HG02943 (cell line): ENCODE measurements around the gene DNASE2B.

Experiments used
- ATAC-seq: cut with Tn5 transposase; IDR thresholded peaks from one replicate; pipeline ENCODE4 v1.9.1; 2021; ENCODE audit warnings: mild to moderate bottlenecking, low read depth, moderate library complexity; ENCODE audit not compliant: unreplicated experiment

Gene DNASE2B

GRCh38 chr1:84398175-84399155, at the start of gene DNASE2B:
TSS of gene DNASE2B (plus strand) at chr1:84398484. CDS start at chr1:84398565, 81 bp downstream.
- no peak for ATAC-seq

GRCh38 chr1:84348759-84349158, 49.5 kb upstream of the DNASE2B start:
- no peak for ATAC-seq

- ATAC-seq = no peak
Measured at GRCh38 chr1:84350104-84350503, 48.2 kb upstream of the DNASE2B start.

- no peak for ATAC-seq
Measured at GRCh38 chr1:84350550-84350949, 47.7 kb upstream of the DNASE2B start.

- no peak for ATAC-seq
Measured at GRCh38 chr1:84352298-84353106, 45.8 kb upstream of the DNASE2B start.

- ATAC-seq = no peak
Measured at GRCh38 chr1:84353695-84354094, 44.6 kb upstream of the DNASE2B start.

GRCh38 chr1:84355556-84355955, 42.7 kb upstream of the DNASE2B start:
- ATAC-seq = no peak

- ATAC-seq = no peak
Measured at GRCh38 chr1:84356881-84357280, 41.4 kb upstream of the DNASE2B start.

- ATAC-seq = no peak
Measured at GRCh38 chr1:84358695-84359094, 39.6 kb upstream of the DNASE2B start.

GRCh38 chr1:84360316-84360715, 38.0 kb upstream of the DNASE2B start:
- ATAC-seq = no peak

GRCh38 chr1:84361796-84362195, 36.5 kb upstream of the DNASE2B start:
- no peak for ATAC-seq

- no peak for ATAC-seq
Measured at GRCh38 chr1:84363019-84363418, 35.3 kb upstream of the DNASE2B start.

GRCh38 chr1:84363622-84364021, 34.7 kb upstream of the DNASE2B start:
- ATAC-seq = no peak

- no peak for ATAC-seq
Measured at GRCh38 chr1:84365225-84366221, 32.8 kb upstream of the DNASE2B start.

GRCh38 chr1:84366786-84367185, 31.5 kb upstream of the DNASE2B start:
- no peak for ATAC-seq

GRCh38 chr1:84367219-84367618, 31.1 kb upstream of the DNASE2B start:
- no peak for ATAC-seq

- no peak for ATAC-seq
Measured at GRCh38 chr1:84368441-84368840, 29.8 kb upstream of the DNASE2B start.

- ATAC-seq = no peak
Measured at GRCh38 chr1:84370266-84370665, 28.0 kb upstream of the DNASE2B start.

GRCh38 chr1:84370831-84371394, 27.4 kb upstream of the DNASE2B start:
- no peak for ATAC-seq
